ENCODE results near the gene AGBL2.

AGBL2 gene

DNA sequence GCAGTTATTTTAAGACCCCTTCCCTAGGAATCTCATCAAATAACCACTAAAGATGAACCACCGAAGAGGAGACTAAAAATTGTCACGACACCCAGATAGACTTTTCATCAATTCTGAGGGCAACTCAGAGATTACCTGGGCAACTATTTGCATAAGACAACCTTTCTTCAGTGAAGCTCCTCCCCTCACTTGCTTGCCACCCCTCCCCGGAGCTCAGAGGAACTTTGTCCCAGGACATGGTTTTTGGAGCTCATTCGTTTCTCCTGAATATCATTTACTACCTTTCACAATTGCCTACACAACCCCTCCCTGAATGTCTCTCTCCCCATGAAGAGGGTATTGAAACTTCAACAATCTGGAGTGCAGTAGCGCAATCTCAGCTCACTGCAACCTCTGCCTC, 3.9 kb downstream of the AGBL2 start:
- no peak for TF ChIP-seq SIN3A (IDR thresholded peaks at IDR 0.05; ENCODE audit: borderline replicate concordance, insufficient read depth, low read length)
- TF ChIP-seq FOXP2 (optimal IDR thresholded peaks at IDR 0.05; ENCODE audit: borderline replicate concordance, extremely low read depth, extremely low read length, insufficient read depth), result no peak
- TF ChIP-seq, protein P1, sequence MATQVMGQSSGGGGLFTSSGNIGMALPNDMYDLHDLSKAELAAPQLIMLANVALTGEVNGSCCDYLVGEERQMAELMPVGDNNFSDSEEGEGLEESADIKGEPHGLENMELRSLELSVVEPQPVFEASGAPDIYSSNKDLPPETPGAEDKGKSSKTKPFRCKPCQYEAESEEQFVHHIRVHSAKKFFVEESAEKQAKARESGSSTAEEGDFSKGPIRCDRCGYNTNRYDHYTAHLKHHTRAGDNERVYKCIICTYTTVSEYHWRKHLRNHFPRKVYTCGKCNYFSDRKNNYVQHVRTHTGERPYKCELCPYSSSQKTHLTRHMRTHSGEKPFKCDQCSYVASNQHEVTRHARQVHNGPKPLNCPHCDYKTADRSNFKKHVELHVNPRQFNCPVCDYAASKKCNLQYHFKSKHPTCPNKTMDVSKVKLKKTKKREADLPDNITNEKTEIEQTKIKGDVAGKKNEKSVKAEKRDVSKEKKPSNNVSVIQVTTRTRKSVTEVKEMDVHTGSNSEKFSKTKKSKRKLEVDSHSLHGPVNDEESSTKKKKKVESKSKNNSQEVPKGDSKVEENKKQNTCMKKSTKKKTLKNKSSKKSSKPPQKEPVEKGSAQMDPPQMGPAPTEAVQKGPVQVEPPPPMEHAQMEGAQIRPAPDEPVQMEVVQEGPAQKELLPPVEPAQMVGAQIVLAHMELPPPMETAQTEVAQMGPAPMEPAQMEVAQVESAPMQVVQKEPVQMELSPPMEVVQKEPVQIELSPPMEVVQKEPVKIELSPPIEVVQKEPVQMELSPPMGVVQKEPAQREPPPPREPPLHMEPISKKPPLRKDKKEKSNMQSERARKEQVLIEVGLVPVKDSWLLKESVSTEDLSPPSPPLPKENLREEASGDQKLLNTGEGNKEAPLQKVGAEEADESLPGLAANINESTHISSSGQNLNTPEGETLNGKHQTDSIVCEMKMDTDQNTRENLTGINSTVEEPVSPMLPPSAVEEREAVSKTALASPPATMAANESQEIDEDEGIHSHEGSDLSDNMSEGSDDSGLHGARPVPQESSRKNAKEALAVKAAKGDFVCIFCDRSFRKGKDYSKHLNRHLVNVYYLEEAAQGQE (IDR thresholded peaks at IDR 0.05; ENCODE audit: insufficient read depth in 1 of 2, low read depth in 2 of 2, low read length in 2 of 2), result no peak
- TF ChIP-seq POLR2AphosphoS5 (IDR thresholded peaks at IDR 0.05; ENCODE audit: low read depth, low read length), result no peak
- TF ChIP-seq TAF1 (IDR thresholded peaks at IDR 0.05; ENCODE audit: borderline replicate concordance, insufficient read depth, low read length), result no peak

DNA sequence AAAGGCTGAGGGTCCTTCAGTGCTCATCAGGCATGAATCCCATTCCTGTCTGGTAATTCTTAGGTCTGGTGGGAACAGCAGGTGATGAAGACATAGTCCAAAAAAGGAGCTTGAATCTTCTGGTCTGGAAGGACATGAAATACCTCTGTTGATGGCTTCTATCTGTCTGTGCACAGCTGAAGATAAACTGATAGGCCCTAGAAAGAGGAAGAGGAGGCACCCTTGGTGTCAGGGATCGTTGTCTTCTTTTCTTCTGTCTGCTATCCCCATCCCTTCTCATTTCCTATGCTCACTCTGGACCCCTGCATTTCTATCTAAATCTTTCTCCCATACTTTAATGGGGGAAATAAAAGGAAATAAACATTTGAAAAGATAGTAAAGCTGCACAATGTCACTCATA, 9.4 kb downstream of the AGBL2 start:
- TF ChIP-seq, protein P1 (IDR thresholded peaks at IDR 0.05; ENCODE audit: insufficient read depth in 1 of 2, low read depth in 2 of 2, low read length in 2 of 2), result no peak
- TF ChIP-seq POLR2AphosphoS5 (IDR thresholded peaks at IDR 0.05; ENCODE audit: low read depth, low read length) (no peak), SIN3A (IDR thresholded peaks at IDR 0.05; ENCODE audit: borderline replicate concordance, insufficient read depth, low read length) (no peak), TAF1 (IDR thresholded peaks at IDR 0.05; ENCODE audit: borderline replicate concordance, insufficient read depth, low read length) (no peak), FOXP2 (optimal IDR thresholded peaks at IDR 0.05; ENCODE audit: borderline replicate concordance, extremely low read depth, extremely low read length, insufficient read depth) (no peak)

DNA sequence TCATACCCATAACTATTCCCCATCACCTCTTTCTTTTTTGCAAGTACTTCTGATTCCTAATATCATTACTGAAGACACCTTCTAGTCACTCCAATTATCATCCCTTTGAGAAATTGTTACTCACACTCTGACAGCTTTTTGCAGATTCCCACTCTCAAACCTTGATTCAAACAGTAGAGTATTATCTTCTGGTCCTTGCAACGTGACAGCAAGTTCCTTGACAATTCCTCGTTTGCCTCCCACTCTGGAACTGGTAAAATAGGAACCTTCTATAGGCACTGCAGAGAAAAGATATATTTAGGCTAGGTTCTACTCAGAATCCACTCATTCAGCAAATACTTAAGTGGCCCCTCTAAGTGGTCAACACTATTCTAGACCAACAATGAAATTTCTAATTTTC, 23.2 kb downstream of the AGBL2 start:
- TF ChIP-seq FOXP2 (optimal IDR thresholded peaks at IDR 0.05; ENCODE audit: borderline replicate concordance, extremely low read depth, extremely low read length, insufficient read depth) (no peak), TAF1 (IDR thresholded peaks at IDR 0.05; ENCODE audit: borderline replicate concordance, insufficient read depth, low read length) (no peak), POLR2AphosphoS5 (IDR thresholded peaks at IDR 0.05; ENCODE audit: low read depth, low read length) (no peak), SIN3A (IDR thresholded peaks at IDR 0.05; ENCODE audit: borderline replicate concordance, insufficient read depth, low read length) (no peak)
- TF ChIP-seq, protein P1 (IDR thresholded peaks at IDR 0.05; ENCODE audit: insufficient read depth in 1 of 2, low read depth in 2 of 2, low read length in 2 of 2), result no peak

DNA sequence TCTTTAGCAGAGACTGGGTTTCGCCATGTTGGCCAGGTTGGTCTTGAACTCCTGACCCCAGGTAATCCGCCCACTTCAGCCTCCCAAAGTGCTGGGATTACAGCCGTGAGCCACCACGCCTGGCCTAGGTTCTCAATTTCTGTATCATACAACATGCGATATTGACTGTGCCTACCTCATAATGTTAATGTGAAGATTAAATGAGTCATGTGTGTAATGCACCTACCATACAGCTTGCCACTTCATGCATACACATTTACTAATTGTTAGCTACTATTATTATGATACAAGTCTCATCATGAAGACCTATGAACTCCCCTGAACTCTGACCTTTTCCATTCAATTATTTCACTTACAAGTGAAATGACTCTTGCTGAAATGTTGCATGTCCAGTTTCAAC, 25.7 kb downstream of the AGBL2 start:
- TF ChIP-seq FOXP2 (optimal IDR thresholded peaks at IDR 0.05; ENCODE audit: borderline replicate concordance, extremely low read depth, extremely low read length, insufficient read depth) (no peak), POLR2AphosphoS5 (IDR thresholded peaks at IDR 0.05; ENCODE audit: low read depth, low read length) (no peak), SIN3A (IDR thresholded peaks at IDR 0.05; ENCODE audit: borderline replicate concordance, insufficient read depth, low read length) (no peak), TAF1 (IDR thresholded peaks at IDR 0.05; ENCODE audit: borderline replicate concordance, insufficient read depth, low read length) (no peak)
- TF ChIP-seq, protein P1 (IDR thresholded peaks at IDR 0.05; ENCODE audit: insufficient read depth in 1 of 2, low read depth in 2 of 2, low read length in 2 of 2), result no peak

DNA sequence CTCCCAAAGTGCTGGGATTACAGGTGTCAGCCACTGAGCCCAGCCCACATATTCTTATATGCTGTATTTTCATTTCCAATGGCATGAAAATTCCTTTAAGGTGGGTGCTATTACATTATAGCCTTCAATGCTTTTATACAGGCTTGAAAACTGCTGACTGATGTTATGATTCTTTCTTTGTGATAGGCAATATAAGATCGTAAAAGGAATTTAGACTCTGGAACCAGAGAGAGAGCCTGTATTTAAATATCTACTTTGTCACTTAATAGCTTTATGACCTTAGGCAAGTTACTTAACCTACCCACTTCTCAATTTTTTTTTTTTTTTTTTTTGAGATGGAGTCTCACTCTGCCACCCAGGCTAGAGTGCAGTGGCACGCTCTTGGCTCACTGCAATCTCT, 26.2 kb downstream of the AGBL2 start:
- TF ChIP-seq POLR2AphosphoS5 (IDR thresholded peaks at IDR 0.05; ENCODE audit: low read depth, low read length) (no peak), FOXP2 (optimal IDR thresholded peaks at IDR 0.05; ENCODE audit: borderline replicate concordance, extremely low read depth, extremely low read length, insufficient read depth) (no peak), TAF1 (IDR thresholded peaks at IDR 0.05; ENCODE audit: borderline replicate concordance, insufficient read depth, low read length) (no peak), SIN3A (IDR thresholded peaks at IDR 0.05; ENCODE audit: borderline replicate concordance, insufficient read depth, low read length) (no peak)
- TF ChIP-seq, protein P1 (IDR thresholded peaks at IDR 0.05; ENCODE audit: insufficient read depth in 1 of 2, low read depth in 2 of 2, low read length in 2 of 2), result no peak

Measured in PFSK-1 (cell line).